GM12872 (cell line): ENCODE measurements around the gene NUP62.

Source experiments
- CTCF ChIP-seq: IDR thresholded peaks from 3 replicates; pipeline ENCODE4 v1.5.1; 2011; ENCODE audit warnings: low read depth, mild to moderate bottlenecking, low read length, moderate library complexity; ENCODE audit not compliant: insufficient read depth

NUP62 gene

DNA sequence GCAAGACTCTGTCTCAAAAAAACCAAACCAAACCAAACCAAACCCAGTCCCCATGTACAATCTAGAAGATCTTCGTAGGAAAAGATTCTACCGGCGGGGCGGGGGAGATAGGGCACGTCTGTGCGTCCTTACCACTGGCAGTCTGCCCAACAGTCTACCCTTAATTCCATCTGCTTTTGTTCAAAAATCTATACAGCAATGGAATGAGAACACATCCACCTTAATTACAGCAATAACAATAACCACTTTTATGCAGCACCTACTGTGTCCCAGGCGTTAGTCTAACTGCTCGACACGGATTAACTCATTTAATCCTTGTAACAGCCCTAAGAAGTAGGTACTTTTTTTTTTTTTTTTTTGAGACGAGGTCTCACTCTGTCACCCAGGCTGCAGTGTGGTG is 2.8 kb downstream of the NUP62 start:
- no peak for TF ChIP-seq CTCF

GRCh38 chr19:49925486-49925885 is 3.8 kb downstream of the NUP62 start:
- TF ChIP-seq CTCF: no peak

DNA sequence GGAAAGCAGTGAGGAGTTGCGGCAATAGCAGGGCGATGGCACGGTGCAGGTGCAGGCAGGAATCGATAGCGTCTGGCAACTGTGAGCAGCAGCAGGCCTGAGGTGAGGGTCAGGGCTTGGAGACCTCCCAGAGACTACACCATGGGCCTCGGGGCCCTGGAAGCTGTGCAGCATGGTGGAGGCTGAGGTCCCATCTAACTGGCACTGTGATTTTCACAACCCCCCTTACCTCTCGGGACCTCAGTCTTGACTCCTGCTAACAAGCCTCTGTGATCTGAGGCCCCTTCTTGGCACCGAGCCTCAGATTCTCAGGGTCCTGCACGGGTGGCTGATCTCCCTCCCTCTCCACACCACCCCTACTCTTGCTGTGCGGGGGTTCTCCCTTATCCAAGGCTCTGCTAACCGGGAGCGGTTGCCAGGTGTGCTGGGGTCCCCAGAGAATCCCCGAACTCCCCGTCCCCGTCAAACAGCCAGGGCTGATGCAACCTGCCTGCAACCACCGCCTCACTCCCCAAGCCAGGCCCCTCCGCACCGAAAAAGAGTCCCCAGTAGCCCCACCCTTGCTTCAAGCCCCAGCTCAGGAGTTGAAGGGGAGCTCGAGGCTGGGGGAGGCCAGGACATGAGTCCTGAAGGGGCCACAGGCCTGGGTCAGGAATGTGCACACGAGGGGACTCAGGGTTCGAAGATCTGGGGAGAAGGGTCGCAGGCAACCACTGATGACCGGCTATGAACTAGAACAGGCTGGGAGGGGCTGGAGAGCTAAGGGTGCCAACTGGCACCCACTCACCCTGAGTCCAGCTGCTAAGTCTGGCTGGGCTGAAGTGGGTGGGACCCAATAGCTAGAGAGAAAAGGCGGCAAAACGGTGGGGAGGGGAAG is 5.1 kb downstream of the NUP62 start:
- no peak for TF ChIP-seq CTCF

- no peak for TF ChIP-seq CTCF
Measured at GRCh38 chr19:49923055-49924003, 6.0 kb downstream of the NUP62 start.

DNA sequence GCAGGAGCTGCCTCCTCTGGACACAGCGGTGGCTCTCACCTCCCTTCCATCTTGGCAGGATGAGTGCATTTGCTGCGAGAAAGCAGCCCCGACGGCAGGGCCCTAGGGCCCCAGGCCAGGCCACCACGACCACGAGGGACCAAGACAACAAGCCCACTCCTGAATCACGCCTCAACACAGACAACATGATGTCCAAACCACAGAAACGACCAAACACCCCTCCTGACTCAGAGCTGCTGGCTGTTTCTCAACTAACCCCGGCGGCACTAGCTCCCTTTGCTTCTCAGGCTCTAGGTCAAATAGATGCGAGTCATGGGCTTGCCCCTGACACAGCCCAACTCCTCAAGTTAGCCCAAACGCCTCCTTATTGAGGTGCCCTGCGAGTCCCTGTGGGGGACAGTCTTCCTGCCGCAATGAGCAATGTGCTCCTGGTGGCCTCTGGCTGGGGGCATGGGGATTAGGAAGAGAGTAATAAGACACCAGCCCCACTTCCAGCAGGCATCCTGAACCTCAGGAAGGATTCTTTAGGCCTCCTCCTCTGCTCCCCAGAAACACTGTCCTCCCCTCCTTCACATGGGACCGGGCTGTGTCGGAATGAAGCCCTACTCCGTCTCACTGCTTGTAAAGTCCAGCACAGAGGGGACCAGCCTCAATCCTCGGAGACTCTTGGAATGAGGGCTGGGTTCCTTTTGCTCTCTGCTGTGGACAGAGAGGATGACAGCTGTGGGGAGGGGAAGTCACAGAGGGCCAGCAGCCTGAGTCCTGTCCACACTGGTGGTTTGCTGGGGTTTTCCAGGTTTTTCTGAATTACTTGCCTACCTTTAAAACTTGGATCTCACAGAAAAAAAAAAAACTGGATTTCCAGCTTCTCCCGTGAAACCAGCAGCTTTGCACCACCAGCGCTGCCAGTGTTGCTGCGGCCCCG is 7.2 kb downstream of the NUP62 start:
- no peak for TF ChIP-seq CTCF

- TF ChIP-seq CTCF: no peak
Measured at GRCh38 chr19:49920624-49921363, 8.5 kb downstream of the NUP62 start.
